ENCODE data around the gene FRRS1L. TPM values are rescaled to one million over a fixed set of nuclear protein-coding genes. Genes with fewer than 3 reads are reported as not detected.

Gene FRRS1L
- total RNA-seq, 4 donors from 2014 or later = 0.40 to 0.96 (median 0.64) TPM; not detected in 1

- WGBS, 2 donors (ENCODE audit: low coverage in 1 of 2) = 85 to 100% methylated on average over 3 to 4 of the region's 4 CpGs
- no peaks in the 10 kb centered on the region for H3K4me1 ChIP-seq
- no peak overlapping the region for H3K4me3 ChIP-seq
- H3K27me3 ChIP-seq = no peaks in the 10 kb centered on the region
- H3K27ac ChIP-seq = no peak overlapping the region
- no peaks in the 10 kb centered on the region for H3K36me3 ChIP-seq
- in situ Hi-C loops (cut with MboI; ENCODE audit: low pct_ligation_motif_present in 1 of 4, low pct_unique_long_range_greater_than_20kb in 1 of 4, low sequenced_read_pairs in 3 of 4) = no loop called here
- TF ChIP-seq POLR2AphosphoS5 (IDR thresholded peaks at IDR 0.05) = no peak
- TF ChIP-seq POLR2A (IDR thresholded peaks at IDR 0.05) = no peak
- TF ChIP-seq, protein P1, sequence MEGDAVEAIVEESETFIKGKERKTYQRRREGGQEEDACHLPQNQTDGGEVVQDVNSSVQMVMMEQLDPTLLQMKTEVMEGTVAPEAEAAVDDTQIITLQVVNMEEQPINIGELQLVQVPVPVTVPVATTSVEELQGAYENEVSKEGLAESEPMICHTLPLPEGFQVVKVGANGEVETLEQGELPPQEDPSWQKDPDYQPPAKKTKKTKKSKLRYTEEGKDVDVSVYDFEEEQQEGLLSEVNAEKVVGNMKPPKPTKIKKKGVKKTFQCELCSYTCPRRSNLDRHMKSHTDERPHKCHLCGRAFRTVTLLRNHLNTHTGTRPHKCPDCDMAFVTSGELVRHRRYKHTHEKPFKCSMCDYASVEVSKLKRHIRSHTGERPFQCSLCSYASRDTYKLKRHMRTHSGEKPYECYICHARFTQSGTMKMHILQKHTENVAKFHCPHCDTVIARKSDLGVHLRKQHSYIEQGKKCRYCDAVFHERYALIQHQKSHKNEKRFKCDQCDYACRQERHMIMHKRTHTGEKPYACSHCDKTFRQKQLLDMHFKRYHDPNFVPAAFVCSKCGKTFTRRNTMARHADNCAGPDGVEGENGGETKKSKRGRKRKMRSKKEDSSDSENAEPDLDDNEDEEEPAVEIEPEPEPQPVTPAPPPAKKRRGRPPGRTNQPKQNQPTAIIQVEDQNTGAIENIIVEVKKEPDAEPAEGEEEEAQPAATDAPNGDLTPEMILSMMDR (IDR thresholded peaks at IDR 0.05) = no peak
- no peak for TF ChIP-seq EP300 (IDR thresholded peaks at IDR 0.05; ENCODE audit: low read depth)
- intact Hi-C loops (cut with DNase I; ENCODE audit: low total_unique reads) = no loop called here
- no peak for DNase-seq
- H3K9me3 ChIP-seq = no peaks in the 10 kb centered on the region
Measured at GRCh38 chr9:109159583-109159982, 7.5 kb downstream of the FRRS1L start.

GRCh38 chr9:109158651-109159050, 8.4 kb downstream of the FRRS1L start:
- no peak for DNase-seq
- TF ChIP-seq POLR2A (IDR thresholded peaks at IDR 0.05) (no peak), POLR2AphosphoS5 (IDR thresholded peaks at IDR 0.05) (no peak), EP300 (IDR thresholded peaks at IDR 0.05; ENCODE audit: low read depth) (no peak)
- TF ChIP-seq, protein P1 (IDR thresholded peaks at IDR 0.05) = no peak
- no peak overlapping the region for H3K27ac ChIP-seq
- H3K4me1 ChIP-seq = no peaks in the 10 kb centered on the region
- H3K9me3 ChIP-seq = peaks cover 0 to 2% of the 10 kb centered on the region in 2 donors
- intact Hi-C loops (cut with DNase I; ENCODE audit: low total_unique reads) = no loop called here
- in situ Hi-C loops (cut with MboI; ENCODE audit: low pct_ligation_motif_present in 1 of 4, low pct_unique_long_range_greater_than_20kb in 1 of 4, low sequenced_read_pairs in 3 of 4) = no loop called here
- H3K36me3 ChIP-seq = no peaks in the 10 kb centered on the region
- H3K27me3 ChIP-seq = no peaks in the 10 kb centered on the region
- no peak overlapping the region for H3K4me3 ChIP-seq

GRCh38 chr9:109156708-109157107, 10.3 kb downstream of the FRRS1L start:
- TF ChIP-seq EP300 (IDR thresholded peaks at IDR 0.05; ENCODE audit: low read depth) (no peak), POLR2A (IDR thresholded peaks at IDR 0.05) (no peak), POLR2AphosphoS5 (IDR thresholded peaks at IDR 0.05) (no peak)
- TF ChIP-seq, protein P1 (IDR thresholded peaks at IDR 0.05) = no peak
- no peaks in the 10 kb centered on the region for H3K4me1 ChIP-seq
- no peak overlapping the region for H3K4me3 ChIP-seq
- DNase-seq = no peak
- H3K36me3 ChIP-seq = no peaks in the 10 kb centered on the region
- H3K27ac ChIP-seq = no peak overlapping the region
- intact Hi-C loops (cut with DNase I; ENCODE audit: low total_unique reads) = loop anchor here (1.0 kb wide), 1 partner anchor 11 kb away; no protein-coding TSS in a partner anchor
- H3K9me3 ChIP-seq = peaks cover 6 to 11% of the 10 kb centered on the region in 2 donors
- whole genome bisulfite sequencing, 2 donors (ENCODE audit: low coverage in 1 of 2) = 69 to 79% methylated on average over 6 to 8 of the region's 8 CpGs
- H3K27me3 ChIP-seq = no peaks in the 10 kb centered on the region
- in situ Hi-C loops (cut with MboI; ENCODE audit: low pct_ligation_motif_present in 1 of 4, low pct_unique_long_range_greater_than_20kb in 1 of 4, low sequenced_read_pairs in 3 of 4) = no loop called here

DNA sequence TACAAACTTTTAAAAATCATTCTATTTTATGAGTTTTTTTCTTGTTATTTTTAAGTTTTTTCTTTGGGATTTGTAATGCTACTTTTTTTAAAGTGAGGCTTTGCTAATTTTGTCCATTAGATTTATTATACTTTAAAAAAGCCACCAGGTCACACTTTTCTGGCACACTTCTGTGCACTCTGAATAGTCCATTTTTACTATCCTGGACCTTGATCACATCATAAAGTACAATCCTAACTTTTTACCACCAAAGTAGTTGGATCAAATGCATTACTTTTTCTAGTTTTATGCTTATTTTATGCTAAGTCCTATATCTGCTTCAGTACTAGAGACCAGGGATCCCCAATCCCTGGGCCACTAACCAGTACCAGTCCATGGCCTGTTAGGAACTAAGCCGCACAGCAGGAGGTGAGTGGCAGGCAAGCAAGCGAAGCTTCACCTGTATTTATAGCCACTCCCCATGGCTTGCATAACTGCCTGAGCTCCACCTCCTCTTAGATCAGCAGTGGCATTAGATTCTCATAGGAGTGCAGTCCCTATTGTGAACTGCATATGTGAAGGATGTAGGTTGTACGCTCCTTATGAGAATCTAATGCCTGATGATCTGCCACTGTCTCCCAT, 16.0 kb downstream of the FRRS1L start:
- intact Hi-C loops (cut with DNase I; ENCODE audit: low total_unique reads) (no loop called here), in situ Hi-C loops (cut with MboI; ENCODE audit: low pct_ligation_motif_present in 1 of 4, low pct_unique_long_range_greater_than_20kb in 1 of 4, low sequenced_read_pairs in 3 of 4) (no loop called here)
- TF ChIP-seq POLR2AphosphoS5 (IDR thresholded peaks at IDR 0.05) = peak in 2 of 3 donors; percentile 21 to 51
- no peak for TF ChIP-seq POLR2A (IDR thresholded peaks at IDR 0.05)
- DNase-seq = peak; percentile 59
- H3K4me3 ChIP-seq = no peak overlapping the region
- no peaks in the 10 kb centered on the region for H3K27me3 ChIP-seq
- H3K36me3 ChIP-seq = no peaks in the 10 kb centered on the region
- peaks cover 0 to 4% (median 2%) of the 10 kb centered on the region in 4 donors for H3K4me1 ChIP-seq
- H3K9me3 ChIP-seq = peaks cover 6 to 11% of the 10 kb centered on the region in 2 donors
- H3K27ac ChIP-seq = peak overlapping the region in 3 of 4 donors; percentile 20 to 54 (median 21)
- WGBS, 2 donors (ENCODE audit: low coverage in 1 of 2) = 67 to 72% methylated on average over 1 to 3 of the region's 3 CpGs

DNA sequence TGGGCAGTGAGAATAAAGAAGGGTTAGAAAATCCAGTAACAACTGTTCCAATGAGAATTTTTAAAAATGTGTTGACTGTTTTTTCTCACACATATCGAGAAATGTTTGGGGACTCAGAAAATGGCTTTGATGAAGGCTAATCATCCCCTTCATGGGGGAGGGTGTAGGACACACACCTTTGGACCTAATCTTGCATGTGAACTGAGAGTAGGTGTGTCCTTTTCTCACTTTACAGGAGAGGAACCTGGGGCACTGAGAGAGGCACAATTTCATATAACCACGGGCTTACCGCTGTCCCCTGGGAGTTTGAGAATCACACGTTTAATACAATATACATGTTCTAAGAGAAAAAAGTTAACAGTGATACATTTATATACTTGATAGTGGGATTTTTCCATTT, 17.3 kb downstream of the FRRS1L start:
- TF ChIP-seq POLR2AphosphoS5 (IDR thresholded peaks at IDR 0.05) (no peak), POLR2A (IDR thresholded peaks at IDR 0.05) (no peak), EP300 (IDR thresholded peaks at IDR 0.05; ENCODE audit: low read depth) (no peak)
- TF ChIP-seq, protein P1 (IDR thresholded peaks at IDR 0.05) = no peak
- peaks cover 0 to 4% (median 2%) of the 10 kb centered on the region in 4 donors for H3K4me1 ChIP-seq
- H3K9me3 ChIP-seq = peaks cover 6 to 11% of the 10 kb centered on the region in 2 donors
- in situ Hi-C loops (cut with MboI; ENCODE audit: low pct_ligation_motif_present in 1 of 4, low pct_unique_long_range_greater_than_20kb in 1 of 4, low sequenced_read_pairs in 3 of 4) = no loop called here
- DNase-seq = no peak
- WGBS, 2 donors (ENCODE audit: low coverage in 1 of 2) = 80 to 82% methylated on average over 4 of the region's 4 CpGs
- intact Hi-C loops (cut with DNase I; ENCODE audit: low total_unique reads) = no loop called here
- no peaks in the 10 kb centered on the region for H3K36me3 ChIP-seq
- H3K27ac ChIP-seq = no peak overlapping the region
- H3K4me3 ChIP-seq = no peak overlapping the region
- H3K27me3 ChIP-seq = no peaks in the 10 kb centered on the region
